HL-60 (cell line): ENCODE results near the gene PCYOX1L.

Source experiments
- CTCF ChIP-seq: IDR thresholded peaks from one replicate; pipeline ENCODE4 v1.5.1; 2011; ENCODE audit warnings: low read length, control low read depth, inconsistent platforms; ENCODE audit not compliant: insufficient read depth
- GABPA ChIP-seq: IDR thresholded peaks from 2 replicates; pipeline ENCODE4 v1.6.1; 2012; ENCODE audit warnings: low read depth
- REST ChIP-seq: IDR thresholded peaks from 2 replicates; pipeline ENCODE4 v1.6.1; 2012; ENCODE audit warnings: low read depth; ENCODE audit not compliant: insufficient replicate concordance

- no peak for TF ChIP-seq CTCF
- no peak for TF ChIP-seq REST
- no peak for TF ChIP-seq GABPA
Measured at GRCh38 chr5:149315753-149316152, 42.1 kb upstream of the PCYOX1L start.
